DND-41 (cell line): ENCODE measurements around the gene MAB21L4.

Experiments
- CTCF ChIP-seq: IDR thresholded peaks from 2 replicates; pipeline ENCODE4 v1.5.1; 2012; ENCODE audit warnings: borderline replicate concordance, low read length, moderate library complexity, mild to moderate bottlenecking; ENCODE audit not compliant: poor library complexity, severe bottlenecking; ENCODE audit errors: extremely low read depth
- EZH2 ChIP-seq: IDR thresholded peaks from 3 replicates; pipeline ENCODE4 v1.6.1; 2012; ENCODE audit warnings: borderline replicate concordance, low read depth, mild to moderate bottlenecking, moderate library complexity, low read length, inconsistent platforms; ENCODE audit not compliant: severe bottlenecking

GRCh38 chr2:240895656-240896388 lies at the start of gene MAB21L4:
- TF ChIP-seq CTCF (no peak), EZH2 (no peak)
